Prostate gland (tissue), 2 donors: ENCODE measurements around the gene IGSF9.

ENCODE experiments used
- CTCF ChIP-seq, 4 experiments: fragments of 200-600 bp in 2 of 4; fragments of 450-650 bp in 2 of 4; sonication (generic) in 2 of 4; IDR thresholded peaks; 1 replicate in 3 of 4; 2 replicates in 1 of 4; pipeline ENCODE4 v1.5.1; 2016 to 2019; ENCODE audit warnings: antibody characterized with exemption in 4 of 4, mild to moderate bottlenecking in 2 of 4, moderate library complexity in 2 of 4
- POLR2AphosphoS5 ChIP-seq: sonication (generic); formaldehyde crosslinking; IDR thresholded peaks from one replicate; pipeline ENCODE4 v1.6.1; 2017; ENCODE audit warnings: antibody characterized with exemption

GRCh38 chr1:159972443-159973205 lies 27.2 kb upstream of the IGSF9 start:
- TF ChIP-seq CTCF (IDR thresholded peaks at IDR 0.05) (no peak), POLR2AphosphoS5 (no peak)
